ENCODE results near the gene IGSF21.

IGSF21 gene

GRCh38 chr1:18237371-18237770 lies 129.8 kb downstream of the IGSF21 start:
- DNase-seq = no peak
- TF ChIP-seq POLR2A (IDR thresholded peaks at IDR 0.05; ENCODE audit: low read length) = no peak
- no peak for TF ChIP-seq GATA1 (IDR thresholded peaks at IDR 0.05; ENCODE audit: low read depth, low read length)

- no peak for TF ChIP-seq POLR2A (IDR thresholded peaks at IDR 0.05; ENCODE audit: low read length)
- no peak for TF ChIP-seq GATA1 (IDR thresholded peaks at IDR 0.05; ENCODE audit: low read depth, low read length)
- DNase-seq = no peak
These were observed 130.6 kb downstream of the IGSF21 start for GRCh38 chr1:18238190-18238589.

GRCh38 chr1:18239671-18240070 lies 132.1 kb downstream of the IGSF21 start:
- DNase-seq = no peak
- TF ChIP-seq POLR2A (IDR thresholded peaks at IDR 0.05; ENCODE audit: low read length) (no peak), GATA1 (IDR thresholded peaks at IDR 0.05; ENCODE audit: low read depth, low read length) (no peak)

GRCh38 chr1:18240906-18241305 lies 133.3 kb downstream of the IGSF21 start:
- TF ChIP-seq POLR2A (IDR thresholded peaks at IDR 0.05; ENCODE audit: low read length) (no peak), GATA1 (IDR thresholded peaks at IDR 0.05; ENCODE audit: low read depth, low read length) (no peak)
- no peak for DNase-seq

- no peak for TF ChIP-seq POLR2A (IDR thresholded peaks at IDR 0.05; ENCODE audit: low read length)
- no peak for TF ChIP-seq GATA1 (IDR thresholded peaks at IDR 0.05; ENCODE audit: low read depth, low read length)
- no peak for DNase-seq
These were observed 134.3 kb downstream of the IGSF21 start for GRCh38 chr1:18241891-18242290.

GRCh38 chr1:18243503-18244175 lies 136.0 kb downstream of the IGSF21 start:
- TF ChIP-seq GATA1 (IDR thresholded peaks at IDR 0.05; ENCODE audit: low read depth, low read length) = no peak
- TF ChIP-seq POLR2A (IDR thresholded peaks at IDR 0.05; ENCODE audit: low read length) = no peak
- no peak for DNase-seq

- no peak for DNase-seq
- TF ChIP-seq POLR2A (IDR thresholded peaks at IDR 0.05; ENCODE audit: low read length) (no peak), GATA1 (IDR thresholded peaks at IDR 0.05; ENCODE audit: low read depth, low read length) (no peak)
These were observed 137.2 kb downstream of the IGSF21 start for GRCh38 chr1:18244762-18245161.

GRCh38 chr1:18245647-18246046 lies 138.0 kb downstream of the IGSF21 start:
- TF ChIP-seq POLR2A (IDR thresholded peaks at IDR 0.05; ENCODE audit: low read length) (no peak), GATA1 (IDR thresholded peaks at IDR 0.05; ENCODE audit: low read depth, low read length) (no peak)
- no peak for DNase-seq

- TF ChIP-seq POLR2A (IDR thresholded peaks at IDR 0.05; ENCODE audit: low read length) = no peak
- no peak for TF ChIP-seq GATA1 (IDR thresholded peaks at IDR 0.05; ENCODE audit: low read depth, low read length)
These were observed 138.9 kb downstream of the IGSF21 start for GRCh38 chr1:18246543-18246942.

GRCh38 chr1:18247151-18247550 lies 139.6 kb downstream of the IGSF21 start:
- no peak for DNase-seq
- no peak for TF ChIP-seq POLR2A (IDR thresholded peaks at IDR 0.05; ENCODE audit: low read length)
- no peak for TF ChIP-seq GATA1 (IDR thresholded peaks at IDR 0.05; ENCODE audit: low read depth, low read length)

More at GRCh38 chr1:18246543-18246942, 138.9 kb downstream of the IGSF21 start:
- DNase-seq = peak in 1 of 2 experiments; percentile 2

- DNase-seq = no peak
- TF ChIP-seq POLR2A (IDR thresholded peaks at IDR 0.05; ENCODE audit: low read length) = no peak
These were observed 142.0 kb downstream of the IGSF21 start for GRCh38 chr1:18249631-18250030.

GRCh38 chr1:18253093-18253492 lies 145.5 kb downstream of the IGSF21 start:
- TF ChIP-seq GATA1 (IDR thresholded peaks at IDR 0.05; ENCODE audit: low read depth, low read length) (no peak), POLR2A (IDR thresholded peaks at IDR 0.05; ENCODE audit: low read length) (no peak)
- DNase-seq = no peak

- peak; percentile 19 to 33 for DNase-seq
- TF ChIP-seq POLR2A (IDR thresholded peaks at IDR 0.05; ENCODE audit: low read length) (no peak), GATA1 (IDR thresholded peaks at IDR 0.05; ENCODE audit: low read depth, low read length) (no peak)
These were observed 149.0 kb downstream of the IGSF21 start for GRCh38 chr1:18256282-18257235.

- no peak for DNase-seq
- TF ChIP-seq POLR2A (IDR thresholded peaks at IDR 0.05; ENCODE audit: low read length) = no peak
- TF ChIP-seq GATA1 (IDR thresholded peaks at IDR 0.05; ENCODE audit: low read depth, low read length) = no peak
These were observed 150.2 kb downstream of the IGSF21 start for GRCh38 chr1:18257778-18258177.
